ENCODE data around the gene ZFAND2A.
"Not testable (repeated sequence)": the region's sequence is repeated elsewhere in the genome, so short reads cannot be mapped to it uniquely, and the experiment has no call there.

ZFAND2A gene

GRCh38 chr7:1169409-1170368, 9.7 kb upstream of the ZFAND2A start:
- no peak for DNase-seq (ENCODE audit: low read depth)
- peak; percentile 94 for TF ChIP-seq CTCF (IDR thresholded peaks at IDR 0.05; ENCODE audit: control insufficient read depth, insufficient read depth, low read depth, low read length, missing control alignments)
- peak overlapping the region; percentile 38 for H3K4me3 ChIP-seq (ENCODE audit: control insufficient read depth, low read depth, low read length)

- no peak for DNase-seq (ENCODE audit: low read depth)
- no peak overlapping the region for H3K4me3 ChIP-seq (ENCODE audit: control insufficient read depth, low read depth, low read length)
- no peak for TF ChIP-seq CTCF (IDR thresholded peaks at IDR 0.05; ENCODE audit: control insufficient read depth, insufficient read depth, low read depth, low read length, missing control alignments)
Measured at GRCh38 chr7:1168422-1168821, 8.4 kb upstream of the ZFAND2A start.

- DNase-seq (ENCODE audit: low read depth): no peak
- TF ChIP-seq CTCF (IDR thresholded peaks at IDR 0.05; ENCODE audit: control insufficient read depth, insufficient read depth, low read depth, low read length, missing control alignments): no peak
- H3K4me3 ChIP-seq (ENCODE audit: control insufficient read depth, low read depth, low read length): no peak overlapping the region
Measured at GRCh38 chr7:1164436-1164835, 4.4 kb upstream of the ZFAND2A start.

GRCh38 chr7:1163121-1163520, 3.1 kb upstream of the ZFAND2A start:
- no peak overlapping the region for H3K4me3 ChIP-seq (ENCODE audit: control insufficient read depth, low read depth, low read length)
- DNase-seq (ENCODE audit: low read depth): no peak
- no peak for TF ChIP-seq CTCF (IDR thresholded peaks at IDR 0.05; ENCODE audit: control insufficient read depth, insufficient read depth, low read depth, low read length, missing control alignments)

- no peak for DNase-seq (ENCODE audit: low read depth)
- no peak for TF ChIP-seq CTCF (IDR thresholded peaks at IDR 0.05; ENCODE audit: control insufficient read depth, insufficient read depth, low read depth, low read length, missing control alignments)
- H3K4me3 ChIP-seq (ENCODE audit: control insufficient read depth, low read depth, low read length): peak overlapping the region; percentile 84
Measured at GRCh38 chr7:1160670-1161021, 650 bp upstream of the ZFAND2A start.

DNA sequence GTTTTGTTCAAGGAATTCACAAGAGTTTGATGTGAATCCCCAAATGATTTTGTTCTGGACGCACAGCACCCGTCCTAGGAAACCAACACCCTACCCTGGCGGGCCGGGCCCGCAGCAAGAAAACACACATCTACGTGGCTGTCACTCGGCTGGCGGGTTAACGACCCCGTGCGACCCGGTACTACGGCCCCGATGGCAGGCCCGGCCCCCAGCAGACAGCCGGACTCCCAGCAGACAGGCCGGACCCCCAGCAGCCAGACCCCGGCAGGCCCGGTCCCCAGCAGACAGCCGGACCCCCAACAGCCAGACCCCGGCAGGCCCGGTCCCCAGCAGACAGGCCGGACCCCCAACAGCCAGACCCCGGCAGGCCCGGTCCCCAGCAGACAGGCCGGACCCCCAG, 765 bp downstream of the ZFAND2A start:
- H3K4me3 ChIP-seq (ENCODE audit: control insufficient read depth, low read depth, low read length): peak overlapping the region; percentile 90
- not testable (repeated sequence) for DNase-seq (ENCODE audit: low read depth)
